Posterior vena cava (tissue), 2 donors: ENCODE measurements around the gene CD2AP. TPM values are rescaled to one million over a fixed set of nuclear protein-coding genes. Genes with fewer than 3 reads are reported as not detected.
A peak's percentile ranks its signal among the peaks of the same experiment; 100 is the strongest.
"Not testable (repeated sequence)": the region's sequence is repeated elsewhere in the genome, so short reads cannot be mapped to it uniquely, and the experiment has no call there.

Experiments
- DNase-seq: peaks from one replicate; pipeline ENCODE4 v3.0.0-alpha.2; 2020; ENCODE audit warnings: low spot score
- intact Hi-C, 2 donors: fragments of 100-400 bp; cut with DNase I; formaldehyde crosslinking; loops; one replicate each; pipeline versions ENCODE4 v1.14.1 to v1.14.2; 2022 to 2023
- long read RNA-seq, 2 donors: library from polyadenylated mRNA; unstranded; transcript quantifications; one replicate each; pipeline ENCODE4 v2.0.0, GENCODE V29; 2020 to 2021
- total RNA-seq, 2 donors: library from RNA; stranded (reverse); fragmentation: NEBNext Ultra II Directional; extraction: Animal tissue kit (Norgen Biotek cat#: 25700); gene quantifications; one replicate each; pipeline ENCODE4 v1.2.1, GENCODE V29; 2021
- donor health status: DM: yes; HTN: yes; CAD: no.
- donor health status: DM: yes; HTN: yes; CAD: no.

Gene CD2AP
- 10 to 100 TPM; 20.1 to 26.5 TPM for total RNA-seq
- long read RNA-seq, donor 1, full-length matches to known transcripts = 5 of 13 reads
- long read RNA-seq, donor 1, partial matches to known transcripts = 5 of 13 reads
- long read RNA-seq, donor 1, other reads (novel, unspliced or antisense) = 3 of 13 reads
- long read RNA-seq, donor 2, partial matches to known transcripts = 2 of 3 reads
- long read RNA-seq, donor 2, other reads (novel, unspliced or antisense) = 1 of 3 reads

- peak; percentile 92 for DNase-seq
- intact Hi-C loops = no loop called here
These were observed at the start of gene CD2AP for GRCh38 chr6:47477497-47478232. CD2AP (plus strand) TSS chr6:47477789; CDS start chr6:47478245, 456 bp downstream.

- intact Hi-C loops = no loop called here
- no peak for DNase-seq
These were observed 49.3 kb upstream of the CD2AP start for GRCh38 chr6:47428288-47428687.

- intact Hi-C loops = no loop called here
- no peak for DNase-seq
These were observed 48.6 kb upstream of the CD2AP start for GRCh38 chr6:47428746-47429664.

GRCh38 chr6:47434372-47435253 is 43.0 kb upstream of the CD2AP start:
- no peak for DNase-seq
- intact Hi-C loops = no loop called here

- no peak for DNase-seq
- intact Hi-C loops = no loop called here
These were observed 42.4 kb upstream of the CD2AP start for GRCh38 chr6:47435254-47435612.

- no peak for DNase-seq
- intact Hi-C loops = no loop called here
These were observed 40.0 kb upstream of the CD2AP start for GRCh38 chr6:47437592-47437991.

- peak; percentile 78 for DNase-seq
- intact Hi-C loops = no loop called here
These were observed 38.9 kb upstream of the CD2AP start for GRCh38 chr6:47438481-47439347.

- intact Hi-C loops = no loop called here
- no peak for DNase-seq
These were observed 38.3 kb upstream of the CD2AP start for GRCh38 chr6:47439348-47439668.

GRCh38 chr6:47440719-47441118 is 36.9 kb upstream of the CD2AP start:
- intact Hi-C loops = no loop called here
- no peak for DNase-seq

- DNase-seq, intact Hi-C loops: not testable (repeated sequence)
These were observed 32.6 kb upstream of the CD2AP start for GRCh38 chr6:47444964-47445363.

GRCh38 chr6:47446669-47447330 is 30.8 kb upstream of the CD2AP start:
- no peak for DNase-seq
- intact Hi-C loops = no loop called here

GRCh38 chr6:47447722-47448121 is 29.9 kb upstream of the CD2AP start:
- no peak for DNase-seq
- intact Hi-C loops = no loop called here

GRCh38 chr6:47451162-47451561 is 26.4 kb upstream of the CD2AP start:
- no peak for DNase-seq
- intact Hi-C loops = no loop called here

GRCh38 chr6:47452899-47453298 is 24.7 kb upstream of the CD2AP start:
- intact Hi-C loops = no loop called here
- no peak for DNase-seq

- DNase-seq = no peak
- intact Hi-C loops = no loop called here
These were observed 24.1 kb upstream of the CD2AP start for GRCh38 chr6:47453372-47453936.

GRCh38 chr6:47454713-47455396 is 22.7 kb upstream of the CD2AP start:
- no peak for DNase-seq
- intact Hi-C loops = no loop called here
